GM21576 (cell line): ENCODE measurements around the gene PAMR1.

ENCODE experiments used
- ATAC-seq: cut with Tn5 transposase; IDR thresholded peaks from one replicate; pipeline ENCODE4 v1.9.1; 2021; ENCODE audit warnings: mild to moderate bottlenecking, moderate library complexity; ENCODE audit not compliant: unreplicated experiment

PAMR1 gene

GRCh38 chr11:35501776-35502175 is 23.6 kb downstream of the PAMR1 start:
- no peak for ATAC-seq

- ATAC-seq, result no peak
These were observed 24.7 kb downstream of the PAMR1 start for GRCh38 chr11:35500744-35501143.

GRCh38 chr11:35496416-35496815 is 29.0 kb downstream of the PAMR1 start:
- no peak for ATAC-seq

GRCh38 chr11:35494957-35495490 is 30.4 kb downstream of the PAMR1 start:
- no peak for ATAC-seq

- ATAC-seq, result no peak
These were observed 34.1 kb downstream of the PAMR1 start for GRCh38 chr11:35491231-35491871.

- ATAC-seq, result no peak
These were observed 37.3 kb downstream of the PAMR1 start for GRCh38 chr11:35488117-35488516.

- ATAC-seq, result no peak
These were observed 37.8 kb downstream of the PAMR1 start for GRCh38 chr11:35487532-35488078.

GRCh38 chr11:35486934-35487333 is 38.5 kb downstream of the PAMR1 start:
- no peak for ATAC-seq

GRCh38 chr11:35486446-35486845 is 39.0 kb downstream of the PAMR1 start:
- ATAC-seq, result no peak

- ATAC-seq, result peak; percentile 94
These were observed 39.6 kb downstream of the PAMR1 start for GRCh38 chr11:35485656-35486322.

- no peak for ATAC-seq
These were observed 41.0 kb downstream of the PAMR1 start for GRCh38 chr11:35484435-35484834.

- ATAC-seq, result no peak
These were observed 42.1 kb downstream of the PAMR1 start for GRCh38 chr11:35483131-35483820.

- no peak for ATAC-seq
These were observed 45.7 kb downstream of the PAMR1 start for GRCh38 chr11:35479731-35480130.

GRCh38 chr11:35478471-35479091 is 46.8 kb downstream of the PAMR1 start:
- ATAC-seq, result no peak

- ATAC-seq, result no peak
These were observed 47.5 kb downstream of the PAMR1 start for GRCh38 chr11:35477901-35478300.

GRCh38 chr11:35474688-35475087 is 50.7 kb downstream of the PAMR1 start:
- no peak for ATAC-seq

- no peak for ATAC-seq
These were observed 51.5 kb downstream of the PAMR1 start for GRCh38 chr11:35473795-35474374.

- ATAC-seq, result no peak
These were observed 54.8 kb downstream of the PAMR1 start for GRCh38 chr11:35470616-35471015.

GRCh38 chr11:35466058-35466457 is 59.4 kb downstream of the PAMR1 start:
- ATAC-seq, result no peak

- no peak for ATAC-seq
These were observed 61.1 kb downstream of the PAMR1 start for GRCh38 chr11:35464308-35464707.

GRCh38 chr11:35463331-35463751 is 62.1 kb downstream of the PAMR1 start:
- no peak for ATAC-seq
